SIG-M5 treated with dmso at 0.1 percent for 504 hours (cell line): ENCODE results near the gene CCL4.
"Not testable (repeated sequence)": the region's sequence is repeated elsewhere in the genome, so short reads cannot be mapped to it uniquely, and the experiment has no call there.

Experiments used
- DNase-seq: peaks from one replicate; lab custom pipeline; 2025; ENCODE audit not compliant: unreplicated experiment; lab: John Stamatoyannopoulos, UW

CCL4 gene

DNA sequence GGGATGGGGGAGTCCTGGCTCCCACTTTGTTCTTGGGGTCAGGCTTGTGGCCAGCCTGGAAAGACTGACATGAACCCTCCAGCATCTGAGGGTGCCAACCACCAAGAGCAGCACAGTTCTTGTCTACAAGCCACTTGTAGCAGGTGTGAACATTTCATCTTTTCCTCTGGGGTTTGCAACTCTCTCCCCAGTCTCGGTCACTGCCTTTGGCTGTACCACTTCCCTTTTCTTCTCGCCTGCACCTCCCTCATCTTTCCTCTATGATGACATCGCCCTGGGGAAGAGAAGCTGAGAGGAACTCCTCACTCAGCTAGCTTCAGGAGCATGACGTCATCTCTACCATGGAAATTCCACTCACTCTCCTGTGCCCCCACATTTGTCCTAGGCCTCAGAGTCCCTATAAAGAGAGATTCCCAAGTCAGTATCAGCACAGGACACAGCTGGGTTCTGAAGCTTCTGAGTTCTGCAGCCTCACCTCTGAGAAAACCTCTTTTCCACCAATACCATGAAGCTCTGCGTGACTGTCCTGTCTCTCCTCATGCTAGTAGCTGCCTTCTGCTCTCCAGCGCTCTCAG lies at the start of gene CCL4:
CCL4 (plus strand) TSS at position 427 of the 575 bp plus-strand sequence; CDS start at position 506, 79 bp downstream.
- DNase-seq, result peak; percentile 62

DNA sequence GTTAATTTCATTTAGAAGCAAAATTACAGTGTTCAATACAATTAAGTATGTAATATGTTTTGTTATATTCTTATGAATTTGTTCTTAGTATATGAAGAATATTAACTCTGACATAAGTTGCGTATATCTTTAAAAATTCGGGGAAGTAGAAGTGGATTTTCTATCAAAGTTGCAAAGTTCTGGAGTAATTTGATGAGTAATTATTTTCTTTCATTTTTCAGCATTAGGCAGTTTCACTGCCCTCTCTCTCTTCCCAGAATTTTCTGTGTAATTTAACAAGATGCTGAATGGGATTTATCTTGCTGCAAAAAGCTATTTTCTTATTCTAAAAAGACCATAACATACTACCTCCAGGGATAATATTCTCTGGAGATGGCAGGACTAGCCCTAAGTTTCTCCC lies 48.5 kb upstream of the CCL4 start:
- DNase-seq, result no peak

DNA sequence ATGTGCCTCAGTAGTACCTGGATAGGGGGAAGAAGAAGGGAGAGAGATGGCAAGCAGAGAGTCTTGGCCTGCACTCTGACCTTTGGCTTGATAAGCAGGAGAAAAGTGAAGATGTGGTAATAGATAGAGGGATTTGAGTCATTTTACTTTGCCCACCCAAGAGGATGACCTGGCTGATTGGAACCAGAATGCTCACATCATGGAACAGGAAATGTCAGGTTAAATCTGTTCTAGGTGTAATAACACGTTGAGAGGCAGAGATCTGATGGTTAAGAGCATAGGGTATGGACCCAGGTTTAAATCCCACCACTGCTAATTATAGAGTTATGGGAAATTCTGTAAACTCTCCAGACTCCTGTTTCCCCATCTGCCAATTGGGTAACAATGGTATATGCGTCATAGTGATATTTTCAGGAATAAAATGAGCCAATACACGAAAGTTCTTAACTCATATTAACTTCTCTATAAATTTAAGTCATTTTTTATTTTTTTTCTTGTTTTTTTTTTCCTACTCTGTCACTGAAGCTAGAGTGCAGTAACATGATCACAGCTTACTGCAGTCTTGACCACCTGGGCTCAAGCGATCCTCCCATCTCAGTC lies 47.6 kb upstream of the CCL4 start:
- DNase-seq, result no peak

DNA sequence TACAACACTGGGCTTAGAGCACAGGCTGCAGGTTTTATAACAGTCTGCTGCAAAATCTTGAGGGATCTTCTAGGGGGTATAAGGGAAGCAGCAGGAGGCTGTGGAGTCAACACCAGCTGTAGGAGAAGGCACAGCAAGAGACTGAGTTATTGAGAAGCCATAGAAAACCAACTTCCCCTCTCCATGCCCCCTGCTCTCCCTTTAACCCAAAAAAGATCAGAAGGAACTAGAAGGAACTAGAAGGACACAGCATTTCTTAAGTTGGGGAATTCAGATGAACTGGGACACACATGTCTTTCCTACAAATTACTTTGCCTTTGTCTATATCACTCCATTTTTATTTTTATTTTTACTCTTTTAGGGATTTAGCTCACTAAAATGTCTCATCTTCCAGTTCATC lies 45.7 kb upstream of the CCL4 start:
- peak; percentile 2 for DNase-seq

DNA sequence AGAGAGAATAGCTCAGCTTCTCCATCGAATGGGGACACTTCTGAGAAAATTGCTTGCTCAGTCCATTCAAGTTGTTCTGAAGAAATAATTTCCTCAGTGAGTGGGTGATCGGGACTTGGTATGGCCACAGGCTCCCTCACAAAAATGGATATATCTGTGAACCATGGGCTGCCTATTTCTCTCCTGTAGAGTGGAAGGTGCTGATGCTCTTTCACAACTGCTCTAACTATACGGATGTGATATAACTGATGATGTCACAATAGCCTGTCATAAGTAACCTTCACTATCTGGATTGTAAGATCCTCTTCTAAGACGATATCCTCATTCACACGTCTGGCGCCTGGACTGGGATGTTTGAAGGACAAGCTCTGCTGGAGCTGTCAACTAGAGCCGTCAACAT lies 44.2 kb upstream of the CCL4 start:
- no peak for DNase-seq

DNA sequence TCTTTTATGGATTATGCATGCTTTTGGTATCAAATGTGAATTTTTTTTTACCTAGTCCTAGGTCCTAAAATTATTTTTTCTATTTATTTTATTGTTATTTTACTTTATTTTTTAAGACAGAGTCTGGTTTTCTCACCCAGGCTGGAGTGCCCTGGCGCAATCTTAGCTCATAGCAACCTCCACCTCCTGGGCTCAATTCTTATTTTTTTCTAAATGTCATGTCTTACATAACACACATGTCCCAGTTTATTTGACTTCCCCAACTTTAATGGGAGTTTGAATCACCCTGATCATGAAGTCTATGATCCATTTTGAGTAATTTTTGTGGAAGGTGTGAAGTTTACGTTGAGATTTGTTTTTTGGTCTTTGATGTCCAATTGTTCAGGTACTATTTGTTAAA lies 42.8 kb upstream of the CCL4 start:
- no peak for DNase-seq

DNA sequence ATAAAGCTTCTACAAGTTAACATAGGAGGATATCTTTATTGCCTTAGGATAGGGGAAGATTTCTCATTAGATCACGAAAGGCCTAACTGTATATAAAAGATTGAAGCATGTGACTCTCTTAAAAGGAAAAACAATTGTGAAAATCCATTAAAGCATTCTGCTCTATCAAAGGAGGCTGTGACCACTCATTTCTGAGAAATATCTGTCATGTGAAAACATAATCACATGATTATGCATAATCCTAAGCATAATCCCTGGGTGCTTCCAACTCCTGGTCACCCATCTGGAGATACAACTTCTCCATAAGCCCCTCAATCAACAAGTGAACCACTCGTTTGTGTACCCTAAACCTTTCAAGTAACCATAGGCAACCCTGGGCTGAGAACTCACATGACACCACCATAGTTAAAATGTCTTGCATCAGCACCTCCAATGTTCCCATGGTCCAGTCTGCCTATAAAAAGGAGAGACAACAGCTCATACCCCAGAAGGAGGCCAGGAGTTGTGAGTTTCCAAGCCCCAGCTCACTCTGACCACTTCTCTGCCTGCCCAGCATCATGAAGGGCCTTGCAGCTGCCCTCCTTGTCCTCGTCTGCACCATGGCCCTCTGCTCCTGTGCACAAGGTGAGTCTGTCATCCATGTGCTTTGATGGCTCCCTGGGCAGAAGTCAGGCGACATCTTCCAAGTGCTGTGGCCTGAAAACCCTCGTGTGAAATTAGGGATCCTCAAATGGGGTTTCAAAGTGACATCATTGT lies 39.7 kb upstream of the CCL4 start, which contains the start of gene CCL18:
CCL18 (plus strand) TSS at position 487 of the 756 bp plus-strand sequence; CDS start at position 558, 71 bp downstream.
- no peak for DNase-seq

DNA sequence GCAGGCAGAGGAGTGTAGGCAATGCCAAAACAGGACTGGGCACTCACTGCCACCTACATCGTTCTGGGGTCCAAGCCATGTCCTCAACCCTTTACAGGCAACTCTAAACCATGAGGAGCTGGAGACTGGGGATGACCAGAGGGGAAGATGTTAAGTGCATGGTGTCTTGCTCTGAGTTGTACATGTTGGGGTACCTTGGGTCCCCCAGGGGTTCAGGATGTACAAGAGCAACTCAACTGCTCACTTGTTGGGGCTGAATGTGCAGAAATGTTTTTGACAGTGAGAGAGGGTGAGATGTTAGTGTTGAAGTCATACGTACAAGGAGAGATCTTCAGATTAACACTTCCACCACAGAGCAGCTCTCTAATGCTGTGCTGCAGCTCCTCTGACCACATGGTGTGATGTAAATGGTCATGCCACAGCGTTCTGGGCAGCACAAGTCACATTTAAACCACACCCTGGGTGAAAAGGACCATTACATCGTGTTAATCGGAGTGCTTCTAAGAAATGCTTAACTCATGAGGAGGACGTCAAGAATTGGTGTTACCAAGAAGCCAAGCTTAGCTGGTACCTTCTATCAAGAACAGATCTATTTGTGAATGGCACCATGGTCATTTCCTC lies 37.2 kb upstream of the CCL4 start:
- DNase-seq, result no peak

DNA sequence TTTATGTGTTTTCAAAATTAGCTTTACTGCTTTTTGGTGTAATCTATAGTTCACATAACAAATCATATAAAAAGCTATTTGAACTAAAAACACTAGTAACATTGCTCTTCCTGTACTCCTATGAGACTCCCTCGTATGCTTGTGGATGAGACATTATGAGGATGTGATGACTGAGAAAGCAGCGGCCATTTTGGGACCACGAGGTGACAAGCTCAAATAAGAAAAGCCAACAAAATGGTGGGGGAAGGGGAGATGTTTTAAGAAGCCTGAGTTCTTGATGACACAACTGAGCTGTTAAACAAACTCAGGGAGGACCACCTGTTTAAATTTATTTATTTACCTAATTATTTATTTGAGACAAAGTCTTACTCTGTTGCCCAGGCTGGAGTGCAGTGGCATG lies 35.1 kb upstream of the CCL4 start:
- DNase-seq, result no peak

DNA sequence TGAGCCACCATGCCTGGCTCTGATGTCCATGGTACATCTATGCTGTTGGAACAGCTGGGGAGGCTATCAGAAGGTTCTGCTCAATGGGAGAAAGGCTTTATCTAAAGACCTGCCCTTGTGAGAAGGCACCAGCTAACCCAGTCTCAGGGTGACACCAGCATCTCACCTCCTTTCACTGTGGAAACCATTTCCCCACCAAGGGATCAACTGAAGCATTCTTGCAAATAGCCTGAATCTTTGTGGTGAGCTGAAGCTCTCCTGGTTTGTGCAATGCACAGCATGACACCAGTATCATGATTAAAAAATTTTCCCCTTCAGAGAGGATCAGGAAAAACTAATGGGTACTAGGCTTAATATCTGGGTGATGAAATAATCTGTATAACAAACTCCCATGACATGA lies 34.5 kb upstream of the CCL4 start:
- no peak for DNase-seq

DNA sequence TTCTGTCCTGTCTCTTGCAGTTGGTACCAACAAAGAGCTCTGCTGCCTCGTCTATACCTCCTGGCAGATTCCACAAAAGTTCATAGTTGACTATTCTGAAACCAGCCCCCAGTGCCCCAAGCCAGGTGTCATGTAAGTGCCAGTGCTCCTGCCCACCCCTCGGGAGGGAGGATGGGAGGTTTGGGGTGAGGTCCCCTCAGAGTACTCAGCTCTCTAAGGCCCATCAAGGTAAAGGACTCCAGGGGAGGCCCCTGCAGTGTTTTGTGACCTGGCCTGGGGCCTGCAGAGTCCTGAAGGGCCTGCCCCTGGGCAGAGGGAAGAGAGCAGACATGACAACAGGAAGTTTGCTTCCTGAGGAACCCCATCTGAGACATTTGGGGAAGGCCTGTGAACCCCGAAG lies 33.2 kb upstream of the CCL4 start:
- DNase-seq, result no peak

DNA sequence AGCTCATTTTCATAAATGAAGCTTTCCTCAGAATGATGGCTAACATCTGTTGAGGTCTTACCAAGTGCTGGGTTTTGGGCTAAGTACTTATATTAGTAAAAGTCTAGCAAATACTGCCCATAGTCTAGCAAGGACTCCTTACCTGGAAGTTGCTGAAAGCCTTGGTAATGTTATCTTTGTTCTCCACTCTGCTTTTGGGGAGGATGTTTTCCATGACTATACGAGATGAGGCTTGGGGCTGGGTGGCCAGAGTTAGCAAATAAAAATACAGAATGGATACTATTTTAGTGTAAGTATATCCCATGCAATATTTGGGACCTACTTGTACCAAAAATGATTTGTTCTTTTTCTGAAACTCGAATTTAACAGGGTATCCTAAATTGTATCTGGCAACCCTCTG lies 31.9 kb upstream of the CCL4 start:
- no peak for DNase-seq

DNA sequence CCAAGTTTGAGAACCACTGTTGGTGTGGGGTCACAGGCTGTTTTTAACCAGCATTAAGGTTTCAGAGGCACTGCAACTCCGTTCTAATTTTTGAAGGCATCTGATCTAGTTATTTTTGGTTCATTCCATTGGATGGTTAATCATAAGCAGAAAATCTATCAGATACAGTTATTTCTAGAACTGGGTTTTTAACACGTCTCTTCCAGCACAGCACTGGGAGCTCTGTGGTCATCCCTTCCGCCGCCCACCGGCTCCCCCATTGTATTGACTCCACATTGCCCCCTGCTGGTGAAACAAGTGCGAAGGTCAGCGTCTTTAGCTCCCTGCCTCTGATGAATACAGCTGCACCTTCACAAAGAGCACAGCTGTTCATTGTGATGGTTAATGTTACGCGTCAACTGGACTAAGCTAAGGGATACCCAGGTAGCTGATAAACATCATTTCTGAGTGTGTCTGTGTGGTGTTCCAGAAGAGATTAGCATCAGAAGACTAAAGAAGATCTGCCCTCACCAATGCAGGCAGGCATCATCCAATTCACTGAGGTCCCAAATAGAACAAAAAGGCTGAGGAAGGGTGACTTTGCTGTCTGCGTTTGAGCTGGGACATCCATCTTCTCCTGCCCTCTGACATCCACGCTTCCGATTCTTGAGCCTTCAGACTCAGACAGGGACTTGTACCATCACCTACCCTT lies 31.1 kb upstream of the CCL4 start:
- DNase-seq, result peak; percentile 29

DNA sequence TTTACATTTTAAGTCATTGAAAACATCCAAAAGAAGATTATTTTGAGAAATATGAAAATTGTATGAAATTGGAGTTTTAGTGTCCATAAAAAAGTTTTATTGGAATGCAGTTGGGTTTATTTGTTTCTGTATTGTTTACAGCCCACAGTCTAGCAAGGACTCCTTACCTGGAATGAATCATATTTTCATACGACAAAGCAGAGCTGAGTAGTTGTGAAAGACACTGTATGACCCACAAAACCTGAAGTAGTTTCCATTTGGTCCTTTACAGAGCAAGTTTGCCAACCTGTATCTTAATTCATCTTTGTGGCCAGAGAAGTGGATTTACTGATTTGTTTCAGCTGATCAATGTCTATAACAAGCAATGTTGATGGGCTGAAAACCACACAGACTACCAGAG lies 29.3 kb upstream of the CCL4 start:
- no peak for DNase-seq

DNA sequence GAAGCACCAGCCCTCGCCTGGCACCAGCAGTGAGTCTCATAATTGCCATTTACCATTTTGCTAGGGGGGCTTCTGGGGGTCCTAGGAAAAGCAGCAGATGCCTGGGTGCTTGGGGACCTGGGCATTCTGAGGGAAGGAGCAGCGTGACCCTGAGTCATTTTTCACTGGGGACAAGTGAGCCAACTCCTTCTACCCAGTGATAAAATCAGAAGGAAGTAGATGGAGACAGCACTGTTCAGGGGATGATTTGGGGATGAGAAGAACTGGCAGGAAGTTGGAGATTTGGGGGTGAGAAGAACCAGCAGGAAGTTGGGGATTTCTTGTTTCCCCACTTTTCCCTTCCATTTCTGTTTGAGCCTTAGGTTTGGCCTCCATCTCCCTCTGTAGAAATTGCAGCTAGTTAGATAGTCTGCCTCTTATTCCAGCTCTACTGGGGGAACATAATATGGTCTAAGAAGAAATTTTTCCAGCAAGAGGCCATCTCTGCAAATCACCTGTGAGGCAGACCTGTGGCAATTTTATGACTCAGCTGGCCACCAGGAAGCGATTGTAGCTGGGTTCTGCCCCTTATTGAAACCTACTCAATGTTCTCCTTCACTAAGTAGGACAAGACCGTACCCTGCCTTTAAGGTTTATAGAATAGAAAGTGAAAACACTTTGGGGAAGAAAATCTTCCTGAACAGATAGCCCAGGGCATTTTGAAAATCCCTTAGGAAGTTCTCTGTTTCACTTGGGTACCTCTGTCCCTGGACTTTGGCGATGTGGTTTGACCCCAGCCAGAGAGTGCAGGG lies 21.8 kb upstream of the CCL4 start:
- DNase-seq, result not testable (repeated sequence)

DNA sequence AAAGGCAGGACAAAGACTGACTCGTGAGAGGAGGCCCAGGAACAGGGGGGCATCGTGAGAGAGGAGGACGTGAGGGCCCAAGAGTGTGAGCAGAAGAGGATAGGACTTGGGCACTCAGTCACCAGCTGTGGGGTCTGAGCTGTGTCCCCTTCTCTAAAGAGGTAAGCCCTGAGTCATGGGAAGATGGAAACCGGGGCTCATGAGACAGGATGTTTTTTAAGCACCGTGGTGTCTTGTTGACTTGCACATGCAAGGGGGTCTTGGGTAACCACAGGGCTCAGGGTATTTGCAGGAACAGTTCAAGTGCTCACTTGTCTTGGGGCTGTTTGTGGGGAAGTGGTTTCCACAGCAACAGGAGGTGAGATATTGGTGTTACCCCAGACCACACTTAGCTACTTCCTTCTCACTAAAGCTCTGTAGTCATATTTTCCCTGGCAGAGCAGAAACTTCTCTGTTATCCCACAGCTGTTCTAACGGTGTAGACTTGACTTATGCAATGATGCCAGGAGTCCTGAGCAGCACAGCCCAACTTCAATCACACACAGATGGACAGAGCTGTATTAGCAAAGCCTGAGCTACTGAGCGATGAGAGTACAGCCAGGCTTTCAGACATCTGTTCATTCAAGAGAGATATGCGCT lies 21.0 kb upstream of the CCL4 start:
- peak; percentile 98 for DNase-seq

DNA sequence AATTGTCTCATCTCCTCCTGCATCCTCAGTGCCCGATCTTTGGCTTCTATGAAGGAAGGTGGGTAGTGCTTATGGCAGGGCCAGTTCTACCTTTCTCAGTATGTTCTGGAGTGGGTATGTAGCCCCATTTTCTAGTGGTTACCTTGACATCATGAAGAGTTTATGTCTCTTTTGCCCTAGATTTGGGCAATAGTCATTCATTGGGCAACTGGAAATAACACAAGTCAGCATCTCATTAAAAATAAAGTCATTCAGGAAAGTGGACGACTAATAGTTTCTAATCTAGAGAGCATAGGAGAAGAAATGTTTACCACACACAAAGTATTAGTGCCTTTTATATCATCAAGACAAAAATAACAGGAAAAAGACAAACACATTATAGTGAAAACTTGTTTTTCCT lies 19.9 kb upstream of the CCL4 start:
- DNase-seq, result not testable (repeated sequence)

DNA sequence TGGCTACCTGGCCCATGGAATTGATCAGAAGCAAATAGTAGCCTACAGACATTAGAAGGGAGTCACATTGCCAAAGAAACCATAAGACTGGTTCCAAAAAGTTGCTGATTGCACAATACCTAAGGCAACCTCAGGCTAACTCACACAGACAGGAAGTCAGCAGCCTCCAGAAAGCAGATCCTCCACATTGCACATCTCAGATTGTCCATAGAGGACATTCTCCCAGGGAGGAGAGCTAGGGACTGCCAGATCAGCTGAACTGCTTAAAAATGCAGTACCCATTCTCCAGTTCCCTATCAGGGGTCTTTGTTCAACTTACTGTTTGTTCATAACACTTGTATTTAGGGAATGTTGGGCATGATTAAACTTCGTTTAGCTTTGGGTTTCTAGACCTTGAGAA lies 17.9 kb upstream of the CCL4 start:
- peak; percentile 82 for DNase-seq

DNA sequence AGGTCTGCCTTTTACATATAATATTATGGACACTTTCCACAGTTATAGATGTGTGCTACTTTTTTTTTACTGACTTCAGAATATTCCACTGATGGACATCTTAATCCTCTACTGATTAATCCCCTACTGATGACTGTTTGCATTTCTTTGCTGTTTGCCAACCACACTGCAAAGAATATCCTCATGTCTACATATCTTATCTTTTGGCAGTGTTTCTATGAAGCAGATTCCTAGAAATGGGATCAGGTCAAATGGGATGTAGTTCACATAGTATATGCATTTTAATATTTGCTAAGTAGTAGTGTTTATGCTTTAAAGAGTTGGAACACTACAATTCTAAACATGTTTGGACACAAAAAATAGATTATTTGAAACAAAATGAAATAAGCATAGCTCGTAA lies 16.8 kb upstream of the CCL4 start:
- DNase-seq, result no peak

DNA sequence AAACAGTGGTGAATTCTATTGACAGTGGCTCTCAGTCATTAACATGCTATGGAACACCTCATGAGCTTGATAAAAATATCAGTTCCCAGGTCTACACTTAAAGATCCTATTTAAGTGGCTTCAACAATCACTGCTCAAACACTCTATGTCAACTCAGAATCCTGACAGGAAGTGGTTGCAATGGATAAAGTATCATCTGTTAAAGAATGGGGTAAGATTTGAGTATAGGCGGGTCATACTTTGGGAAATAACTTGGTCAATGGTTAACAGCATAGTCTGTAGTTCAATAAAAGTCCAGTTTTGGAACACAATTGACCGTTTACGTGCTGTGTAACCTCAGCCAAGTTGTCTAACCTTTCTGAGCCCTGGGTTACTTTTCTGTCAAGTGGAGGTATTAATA lies 16.2 kb upstream of the CCL4 start:
- DNase-seq, result not testable (repeated sequence)
